HG02852 (cell line): ENCODE data around the gene ZFP36L1.
A peak's percentile ranks its signal among the peaks of the same experiment; 100 is the strongest.

Source experiments
- ATAC-seq: cut with Tn5 transposase; IDR thresholded peaks from one replicate; pipeline ENCODE4 v1.9.1; 2021; ENCODE audit warnings: mild to moderate bottlenecking, moderate library complexity; ENCODE audit not compliant: unreplicated experiment

The ZFP36L1 gene

DNA sequence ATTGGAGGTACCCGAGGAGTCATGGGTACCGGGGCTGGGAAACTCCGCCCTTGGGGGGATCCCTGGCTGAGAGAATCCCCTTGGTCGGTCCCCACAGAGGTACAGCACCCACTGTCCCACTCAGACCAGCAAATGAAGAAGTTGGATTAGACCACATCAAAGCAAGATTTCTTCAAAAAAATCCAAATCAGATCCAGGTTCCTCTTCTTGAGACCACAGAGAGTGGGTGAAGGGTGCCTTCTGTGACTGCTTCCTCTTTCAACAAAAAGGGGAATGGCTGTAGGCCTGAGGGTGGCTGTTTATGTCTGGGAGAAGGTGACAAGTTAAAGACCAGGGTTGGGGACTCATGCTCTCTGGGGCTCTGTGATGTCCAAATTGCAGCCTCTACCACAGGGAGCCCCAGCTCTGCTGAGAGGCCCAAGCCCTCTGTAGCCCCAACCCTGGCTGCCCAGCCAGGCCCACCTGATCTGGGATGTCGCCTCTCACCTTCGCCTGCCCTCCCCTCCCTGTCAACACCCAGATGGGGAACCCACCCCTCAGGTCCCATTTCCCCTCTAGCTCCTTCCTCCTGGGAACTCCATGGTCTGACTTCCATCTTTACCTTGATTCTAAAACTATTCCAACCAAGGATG, 50.9 kb downstream of the ZFP36L1 start:
- ATAC-seq, result peak; percentile 85

- ATAC-seq, result no peak
Measured at GRCh38 chr14:68741477-68741791, 51.4 kb downstream of the ZFP36L1 start.

GRCh38 chr14:68740788-68741476, 51.9 kb downstream of the ZFP36L1 start:
- ATAC-seq, result no peak

DNA sequence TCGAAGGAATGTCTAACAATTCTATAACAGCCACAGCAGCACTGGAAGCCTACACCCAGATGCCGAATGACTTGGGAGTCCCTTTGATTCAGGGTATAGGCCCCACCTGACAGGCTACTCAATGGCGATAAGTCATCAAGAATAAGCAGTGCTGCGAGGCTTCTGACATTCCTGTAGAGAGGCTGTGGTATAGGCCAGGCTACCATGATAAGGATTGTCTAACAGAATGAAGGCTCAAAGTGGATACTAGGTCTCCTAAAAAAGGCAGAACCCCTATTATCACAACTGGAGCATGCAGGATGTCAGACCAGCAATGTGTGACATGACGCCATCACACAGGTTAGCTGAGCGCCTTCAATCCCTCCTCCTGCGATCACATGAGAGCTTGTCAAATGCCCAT, 53.2 kb downstream of the ZFP36L1 start:
- ATAC-seq, result no peak

- ATAC-seq, result no peak
Measured at GRCh38 chr14:68738559-68738958, 54.3 kb downstream of the ZFP36L1 start.
